HG03175 (cell line): ENCODE results near the gene TNS1.

ENCODE experiments used
- ATAC-seq: cut with Tn5 transposase; IDR thresholded peaks from one replicate; pipeline ENCODE4 v1.9.1; 2021; ENCODE audit warnings: mild to moderate bottlenecking, moderate library complexity; ENCODE audit not compliant: unreplicated experiment

The TNS1 gene

DNA sequence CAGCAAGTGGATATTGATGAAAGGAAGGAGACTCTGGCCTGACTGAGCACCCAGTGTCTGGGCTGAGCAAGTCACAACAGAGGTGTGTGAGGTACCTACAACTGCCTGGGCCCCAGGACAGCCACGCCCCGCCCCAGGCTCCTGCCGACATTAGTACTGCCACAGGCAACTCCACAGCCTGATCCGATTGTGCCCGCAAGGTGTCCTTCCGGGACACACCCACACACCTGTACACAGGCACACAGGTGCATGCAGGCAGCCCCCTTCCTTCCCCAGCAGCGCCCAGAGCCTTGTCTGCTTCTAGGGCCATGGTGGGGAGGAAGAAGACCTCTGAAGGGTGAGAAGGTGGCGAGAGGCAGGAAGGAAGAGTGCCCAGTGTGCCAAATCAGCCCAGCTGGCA, 83.6 kb downstream of the TNS1 start:
- no peak for ATAC-seq

DNA sequence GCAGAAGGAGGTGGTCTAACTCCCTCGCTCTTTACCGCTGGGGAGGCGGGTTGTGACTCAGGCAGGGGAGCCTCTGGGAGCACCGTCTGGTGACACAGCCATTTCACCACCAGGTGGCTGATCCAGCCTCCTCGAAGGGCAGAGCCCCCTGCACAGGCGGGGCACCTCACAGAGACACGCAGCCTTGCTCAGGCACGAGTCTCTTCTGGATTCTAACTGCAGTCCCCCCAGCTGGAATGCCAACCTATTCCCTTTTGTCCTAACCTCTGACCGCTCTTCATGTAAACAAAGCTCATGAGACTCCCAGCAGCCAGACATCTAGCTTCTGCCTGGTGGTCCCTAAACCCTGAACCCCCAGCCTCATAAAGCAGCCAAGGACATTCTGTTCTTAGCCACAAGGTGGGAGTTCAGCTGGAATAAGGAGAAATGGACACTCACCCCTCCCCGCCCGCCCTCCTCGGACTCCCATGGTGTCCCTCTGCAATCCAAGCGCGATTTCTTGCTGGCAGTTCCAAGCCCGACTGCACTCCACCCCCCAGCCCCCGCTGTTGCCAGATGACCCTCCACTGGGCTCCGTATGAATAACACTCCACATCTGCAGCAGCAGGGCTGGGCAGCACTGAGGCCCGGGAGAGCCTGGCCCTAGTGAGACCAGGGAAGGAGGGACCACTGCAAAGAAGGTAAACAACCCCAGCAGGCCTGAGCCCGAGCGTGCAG, 84.3 kb downstream of the TNS1 start:
- ATAC-seq: no peak

DNA sequence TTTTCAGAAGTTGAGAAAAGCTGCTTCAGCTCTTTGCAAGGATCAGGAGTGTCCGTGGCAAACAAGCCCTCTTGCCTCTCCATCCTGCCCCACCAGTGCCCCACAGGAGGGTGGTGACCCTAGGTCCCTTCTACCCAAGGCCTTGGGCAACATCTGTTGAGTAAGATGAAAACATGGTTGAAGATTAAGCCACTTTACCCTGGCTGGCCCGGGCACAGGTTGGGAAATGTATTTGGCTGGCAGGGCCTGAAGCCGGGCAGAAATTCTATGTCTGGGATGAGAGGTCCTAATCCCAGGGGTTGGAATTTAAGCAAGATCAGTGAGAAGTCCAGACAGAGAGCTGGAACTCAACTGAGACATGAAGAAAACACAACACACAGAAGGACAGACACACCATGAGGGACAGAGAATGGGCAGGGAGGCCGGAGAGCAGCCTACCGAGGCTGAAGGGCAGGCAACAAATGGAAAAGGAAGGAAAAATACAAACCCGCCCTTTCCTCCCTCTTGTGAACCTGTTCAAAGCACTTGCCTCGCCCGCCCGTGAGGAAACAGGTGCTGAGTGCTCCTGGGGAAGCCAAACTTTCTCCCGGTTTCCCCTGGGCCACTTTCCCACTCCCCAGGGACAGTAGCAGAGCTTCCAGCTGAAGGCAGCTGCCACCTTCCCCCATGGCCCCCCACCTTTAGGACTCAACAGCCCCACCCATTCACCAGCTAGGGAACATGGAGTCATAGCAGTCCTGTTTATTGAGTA, 86.1 kb downstream of the TNS1 start:
- ATAC-seq: no peak

DNA sequence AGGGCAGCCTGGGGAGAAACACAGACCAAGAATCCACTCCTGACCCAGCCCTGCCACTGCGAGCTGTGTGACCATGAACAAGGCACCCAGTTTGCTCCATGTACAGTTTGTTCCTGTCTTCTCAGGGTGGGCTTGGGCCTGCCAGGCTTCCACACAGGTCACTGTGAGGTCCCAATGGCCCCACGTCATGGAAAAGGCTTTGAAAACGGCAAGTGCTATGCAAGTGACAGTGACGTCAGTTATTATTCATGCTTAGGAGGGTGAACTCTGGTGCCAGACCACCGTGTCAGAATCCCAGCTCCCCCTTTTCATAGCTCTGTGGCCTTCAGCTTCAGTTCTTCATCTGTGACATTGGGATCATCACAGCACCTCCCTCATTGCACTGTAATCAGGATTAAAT, 87.1 kb downstream of the TNS1 start:
- ATAC-seq: no peak

DNA sequence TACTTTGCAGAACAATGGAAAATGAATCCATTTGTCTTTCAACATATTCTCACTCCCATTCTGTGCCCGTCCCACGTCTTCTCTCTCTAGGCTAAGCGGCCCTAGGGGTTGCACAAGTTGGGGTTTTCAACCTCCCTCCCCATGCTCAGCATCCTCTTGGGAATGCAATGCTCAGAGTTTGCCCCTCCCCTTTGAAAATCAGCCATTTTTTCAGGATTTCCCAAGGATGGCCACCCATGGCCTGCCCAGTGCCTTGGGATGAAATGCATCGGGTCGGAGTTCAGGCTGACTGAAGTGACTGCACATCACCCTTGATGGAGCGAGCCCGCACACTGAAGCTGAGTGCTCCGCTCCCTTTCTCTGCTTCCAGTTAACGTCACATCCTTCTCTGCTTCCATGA, 87.9 kb downstream of the TNS1 start:
- ATAC-seq: no peak

DNA sequence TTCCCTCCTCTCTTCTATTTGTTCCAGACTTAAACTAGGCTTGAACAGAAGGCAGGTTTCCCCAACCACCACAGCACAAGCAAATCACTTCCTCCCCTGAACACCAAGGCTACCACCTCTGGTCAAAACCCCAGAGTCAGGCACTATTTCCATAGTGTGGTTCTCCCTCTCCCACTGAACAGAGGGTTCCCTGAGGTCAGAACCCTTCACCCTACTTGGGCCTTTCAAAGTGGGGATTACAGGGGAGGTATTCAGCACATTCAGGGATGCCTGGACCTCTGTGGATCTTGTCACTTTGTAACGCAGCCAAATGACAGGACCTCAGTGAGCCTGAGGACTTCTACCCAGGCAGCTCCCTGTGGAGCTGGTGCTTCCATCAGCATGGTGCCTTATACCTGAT, 88.7 kb downstream of the TNS1 start:
- no peak for ATAC-seq

DNA sequence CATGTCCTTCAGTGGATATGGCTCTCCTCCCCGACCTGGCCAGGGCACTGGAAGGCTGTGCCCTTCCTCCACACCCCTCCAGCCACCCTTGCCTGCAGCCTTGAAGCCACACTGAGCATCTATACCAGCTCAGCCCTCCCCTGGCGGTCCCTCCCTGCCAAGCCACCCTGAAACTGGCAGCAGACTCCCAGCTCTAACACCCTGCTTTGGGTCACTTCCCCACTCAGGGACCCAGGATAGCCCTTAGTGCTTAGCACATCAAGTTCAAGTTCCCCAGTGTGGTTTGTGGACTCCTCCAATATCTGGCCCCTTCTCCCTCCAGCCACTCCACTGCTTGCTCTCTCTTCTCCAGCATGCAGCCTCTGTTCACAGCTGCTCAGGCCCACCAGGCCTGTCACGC, 89.4 kb downstream of the TNS1 start:
- ATAC-seq: no peak

DNA sequence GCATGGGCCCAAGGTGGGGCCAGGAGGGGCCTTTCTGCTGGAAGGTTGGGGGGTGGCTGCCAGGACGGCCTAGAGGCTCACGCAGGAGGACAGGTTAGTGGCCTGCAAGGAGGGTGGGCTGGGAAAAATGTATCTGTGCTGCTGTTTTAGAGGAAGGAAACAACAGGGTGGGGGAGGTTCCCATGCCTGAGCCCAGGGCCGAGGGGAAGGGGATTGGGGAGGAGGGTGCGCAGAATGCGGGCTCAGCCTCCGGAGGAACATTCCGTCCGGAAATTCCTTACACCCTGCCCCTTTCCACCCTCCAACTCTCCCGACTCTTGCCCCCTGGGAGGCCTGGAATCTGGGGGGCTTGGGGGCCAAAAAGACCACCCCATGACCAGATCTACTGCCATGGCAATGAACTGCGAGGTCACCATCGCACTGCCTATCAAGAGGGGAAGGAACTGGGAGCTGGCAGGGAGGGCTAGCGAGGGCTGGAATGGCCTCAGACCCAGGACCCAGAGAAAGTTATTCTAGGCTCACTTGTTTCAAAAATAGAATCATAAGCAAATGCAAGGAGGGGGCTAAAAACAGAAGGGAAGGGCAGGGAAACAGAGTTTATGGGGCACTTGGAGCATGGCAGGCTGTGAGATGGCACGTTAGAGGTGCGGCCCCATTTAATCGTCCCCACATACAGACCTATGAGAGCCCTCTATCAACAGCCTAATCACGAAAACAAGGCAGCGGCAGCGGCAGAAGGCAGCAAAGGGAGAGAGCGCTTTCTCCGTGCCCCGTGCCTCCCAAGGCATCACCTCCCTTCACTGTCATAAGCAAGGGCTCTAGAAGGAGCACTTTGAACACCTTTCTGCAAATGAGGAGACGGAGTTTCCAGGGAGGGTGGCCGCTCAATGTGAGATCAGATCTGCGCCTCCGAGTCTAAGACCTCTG, 90.4 kb downstream of the TNS1 start:
- no peak for ATAC-seq

DNA sequence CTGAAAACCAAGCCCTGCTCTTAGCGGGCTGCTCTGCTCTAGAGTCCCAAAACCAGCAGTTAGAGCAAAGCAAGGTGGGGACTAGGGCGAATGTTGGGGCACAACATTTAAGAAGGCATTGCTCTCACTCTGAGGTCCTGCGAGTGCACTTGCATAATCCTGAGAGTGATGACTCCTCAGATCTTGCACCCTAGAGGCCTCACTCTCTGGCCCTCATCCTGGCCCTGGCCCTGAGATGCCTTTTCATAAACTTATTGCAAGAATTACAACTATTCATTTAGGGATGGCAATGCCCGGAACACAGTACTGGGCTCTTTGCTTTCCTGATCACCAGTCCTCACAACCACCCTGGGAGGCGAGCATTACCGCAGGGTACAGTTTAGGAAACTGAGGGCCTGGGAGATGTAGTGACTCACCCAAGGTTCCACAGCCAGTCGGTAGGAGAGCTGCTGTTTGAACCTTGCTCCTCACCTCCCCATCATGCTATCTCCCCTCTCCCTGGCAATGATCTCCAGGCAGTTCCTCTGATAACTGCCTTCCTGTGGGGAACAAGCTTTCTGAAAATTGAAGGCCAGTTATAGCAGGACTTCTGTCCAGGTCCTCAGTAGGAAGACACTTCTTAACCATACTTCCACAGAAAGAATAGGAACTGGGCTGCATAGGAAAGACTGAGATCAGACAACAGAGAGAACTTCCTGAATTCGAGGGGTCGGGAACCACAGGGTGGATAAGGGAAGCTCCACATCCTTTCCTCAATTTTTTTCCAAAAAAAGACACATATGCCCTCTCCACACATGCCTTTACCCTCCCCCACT, 91.3 kb downstream of the TNS1 start:
- ATAC-seq: no peak

DNA sequence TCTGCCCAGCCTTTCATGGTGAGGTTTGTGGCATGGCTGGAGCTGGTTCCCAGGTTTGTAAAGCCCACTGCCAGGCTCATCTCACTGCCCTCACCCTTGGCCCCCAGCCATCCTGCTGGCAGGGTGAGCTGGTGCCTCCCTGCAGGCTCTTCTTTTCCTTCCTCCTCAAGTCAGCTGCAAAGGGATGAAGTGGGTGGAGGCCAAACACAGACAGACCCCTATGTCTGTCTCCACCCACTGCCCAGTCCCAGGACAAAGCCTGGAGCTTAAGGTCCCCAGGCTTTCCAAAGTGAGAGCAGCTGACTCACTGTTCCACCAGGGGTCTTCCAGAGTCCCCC, 92.0 kb downstream of the TNS1 start:
- ATAC-seq: no peak

DNA sequence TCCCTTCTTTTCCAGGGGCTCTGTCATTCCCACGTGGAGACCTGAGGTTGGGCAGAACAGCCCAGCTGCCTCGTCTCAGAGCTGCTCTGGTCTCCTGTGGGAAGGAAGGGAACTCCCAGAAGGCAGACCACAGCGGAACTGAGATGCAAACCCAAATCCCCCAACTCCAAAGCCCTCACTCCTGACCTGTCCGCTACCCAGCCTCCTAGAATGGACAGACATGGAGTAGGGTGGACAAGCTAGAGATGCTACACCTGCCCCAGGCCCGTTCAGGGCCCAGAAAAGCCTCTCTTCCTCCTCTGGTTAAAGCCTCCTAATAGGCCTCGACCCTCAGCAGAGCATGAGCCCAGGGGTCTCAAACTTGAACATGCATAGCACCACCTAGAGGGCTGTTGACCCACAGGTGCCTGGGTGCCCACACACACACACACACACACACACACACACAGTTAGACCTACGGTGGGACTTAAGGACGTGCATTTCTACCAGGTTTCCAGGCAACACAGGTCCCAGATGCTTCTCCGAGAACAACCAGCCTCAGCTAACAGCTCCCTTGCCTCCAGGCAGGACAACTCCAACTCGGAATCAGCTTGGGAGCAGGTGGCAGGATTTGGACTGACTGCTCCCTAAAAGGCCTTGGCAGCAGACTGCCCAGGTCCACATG, 93.5 kb downstream of the TNS1 start:
- no peak for ATAC-seq

DNA sequence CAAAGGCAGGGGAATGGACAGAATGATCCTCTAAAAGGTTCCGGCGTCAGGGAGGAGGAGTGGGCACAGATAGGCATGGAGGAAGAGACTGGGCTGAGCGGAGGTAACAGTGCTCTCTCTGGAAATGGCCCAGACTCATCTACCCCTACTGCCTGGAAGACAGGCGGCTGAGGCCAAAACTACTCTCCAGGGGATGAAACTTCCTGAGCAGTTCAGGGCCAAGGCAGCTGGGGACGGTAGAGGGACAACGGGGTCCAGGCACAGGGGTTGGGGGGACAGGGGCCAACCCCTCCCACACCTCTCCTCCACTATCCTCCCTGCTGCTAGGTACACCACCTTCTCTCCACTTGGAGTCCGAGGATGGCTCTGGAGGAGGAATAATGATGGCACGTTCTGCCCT, 94.3 kb downstream of the TNS1 start:
- no peak for ATAC-seq

DNA sequence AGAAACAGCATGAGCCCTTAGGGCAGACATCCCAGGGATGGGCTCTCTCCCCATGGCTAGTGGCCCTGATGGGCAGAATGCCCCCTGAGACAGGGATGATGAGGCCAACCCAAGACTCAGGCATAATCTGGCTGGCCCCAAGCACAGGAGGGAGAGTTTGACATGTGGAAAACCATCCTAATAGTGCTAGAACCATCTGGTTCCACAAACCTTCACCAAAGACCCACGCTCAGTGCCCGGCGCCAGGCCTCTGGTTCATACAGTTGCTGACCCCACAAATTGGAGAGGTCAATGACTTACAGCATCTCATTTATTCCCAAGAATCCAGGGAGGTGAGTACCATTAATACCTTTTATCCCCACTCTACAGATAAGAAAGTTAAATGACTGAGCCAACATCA, 95.5 kb downstream of the TNS1 start:
- no peak for ATAC-seq

DNA sequence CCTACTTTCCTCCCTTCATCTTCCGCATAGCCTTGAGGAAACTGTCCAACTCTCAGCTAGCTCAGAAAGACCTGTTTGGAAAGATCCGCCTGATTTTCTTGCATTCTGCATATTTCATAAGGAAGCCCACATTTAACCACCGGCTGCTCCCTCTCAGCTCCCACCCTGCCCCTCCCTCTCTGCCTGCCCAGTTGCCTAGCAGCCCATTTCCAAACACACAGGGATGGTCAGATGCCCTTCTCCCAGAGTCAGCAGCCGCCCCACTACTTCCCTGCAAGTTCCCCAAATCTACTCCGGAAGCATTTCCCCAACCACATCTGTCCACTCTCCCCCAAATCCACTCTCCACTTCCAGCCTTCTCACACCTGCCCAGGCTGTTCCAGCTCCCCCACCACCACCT, 96.0 kb downstream of the TNS1 start:
- no peak for ATAC-seq

DNA sequence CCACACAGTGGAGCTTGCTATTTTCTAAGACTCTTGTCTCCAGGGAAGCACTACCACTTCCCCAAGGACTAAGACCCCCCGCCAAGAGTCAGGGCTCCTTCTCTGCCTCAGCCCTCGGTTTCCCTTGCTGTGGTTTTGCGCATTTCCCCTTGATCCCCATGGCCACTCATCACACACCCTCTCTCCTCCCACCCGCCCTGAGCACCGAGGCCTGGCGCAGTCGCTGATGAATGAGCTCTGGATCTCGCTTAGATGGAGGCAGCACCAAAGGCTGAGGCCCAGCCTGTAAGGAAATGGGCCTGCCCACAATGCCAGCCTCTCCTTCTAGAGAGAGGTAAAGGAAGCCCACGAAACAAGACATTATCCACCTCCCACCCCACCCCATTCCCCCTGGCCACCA, 96.9 kb downstream of the TNS1 start:
- ATAC-seq: no peak

DNA sequence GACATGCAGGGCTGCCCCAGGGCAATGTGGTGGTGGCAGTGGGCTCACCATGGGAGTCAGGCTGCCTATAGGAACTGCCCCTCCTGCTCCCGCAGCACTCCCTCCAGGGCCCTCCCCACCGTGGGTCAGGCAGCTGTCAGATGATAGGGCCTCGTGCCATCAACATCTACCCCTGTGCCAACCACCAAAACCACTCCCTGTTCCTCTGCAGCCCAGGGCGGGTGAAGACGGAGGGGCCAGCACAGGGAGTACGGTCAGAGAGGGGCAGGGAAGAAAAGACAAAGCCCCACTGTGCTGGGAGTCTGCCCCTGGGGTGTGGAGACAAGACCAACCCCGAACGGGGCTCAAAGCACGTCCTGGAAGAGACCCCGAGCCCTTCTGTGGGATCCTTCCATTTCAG, 97.4 kb downstream of the TNS1 start:
- no peak for ATAC-seq

DNA sequence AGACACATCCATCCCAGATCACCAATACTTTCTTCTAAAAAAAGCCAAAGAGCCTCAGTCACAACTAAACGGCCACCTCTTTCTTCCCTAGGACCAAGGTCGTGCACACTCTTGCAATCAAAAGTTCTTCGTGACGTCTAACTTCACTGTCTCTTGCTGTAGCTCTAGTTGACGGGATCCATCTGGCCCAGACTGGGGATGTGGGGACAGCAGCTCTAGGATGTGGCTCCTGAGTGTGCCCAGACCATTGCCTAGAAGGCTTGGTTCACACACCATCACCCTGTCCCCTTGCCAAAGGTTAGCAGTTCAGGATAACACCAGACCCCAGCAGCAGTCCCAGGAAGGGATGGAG, 98.2 kb downstream of the TNS1 start:
- ATAC-seq: no peak

DNA sequence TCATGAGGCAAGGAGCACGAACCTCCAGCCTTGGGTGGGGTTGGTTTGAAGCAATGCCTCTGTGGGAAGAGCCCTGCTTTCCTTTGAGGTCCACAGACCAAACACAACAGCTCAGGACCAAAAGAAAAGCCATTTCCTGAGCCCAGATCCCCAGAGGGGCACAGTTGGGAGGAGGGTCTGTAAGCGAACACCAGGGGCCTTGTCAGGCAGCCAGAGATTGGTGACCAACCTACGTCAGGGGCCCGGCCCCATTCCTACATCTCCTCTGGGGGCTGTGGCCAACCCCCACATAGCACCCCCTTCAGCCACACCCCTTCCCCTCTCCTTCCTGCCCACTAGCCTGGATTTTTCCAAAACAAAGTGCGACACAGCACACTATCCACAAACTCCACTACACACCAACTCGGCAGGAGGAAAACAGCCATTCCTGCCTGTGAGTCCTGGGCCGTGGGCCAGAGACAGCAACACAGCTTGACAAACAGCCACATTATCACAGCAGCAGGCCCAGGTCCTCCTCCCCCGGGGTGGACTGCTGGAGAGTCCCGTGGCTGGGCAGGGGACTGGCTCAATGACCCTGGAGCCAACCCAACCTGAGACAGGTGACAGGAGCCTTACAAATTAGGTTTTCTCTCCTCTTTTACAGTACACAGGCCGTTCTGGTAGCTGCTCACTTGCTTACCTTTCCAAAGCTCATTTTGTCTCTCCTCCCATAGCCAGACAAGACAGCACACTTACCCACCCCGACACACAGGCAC, 98.8 kb downstream of the TNS1 start:
- no peak for ATAC-seq

DNA sequence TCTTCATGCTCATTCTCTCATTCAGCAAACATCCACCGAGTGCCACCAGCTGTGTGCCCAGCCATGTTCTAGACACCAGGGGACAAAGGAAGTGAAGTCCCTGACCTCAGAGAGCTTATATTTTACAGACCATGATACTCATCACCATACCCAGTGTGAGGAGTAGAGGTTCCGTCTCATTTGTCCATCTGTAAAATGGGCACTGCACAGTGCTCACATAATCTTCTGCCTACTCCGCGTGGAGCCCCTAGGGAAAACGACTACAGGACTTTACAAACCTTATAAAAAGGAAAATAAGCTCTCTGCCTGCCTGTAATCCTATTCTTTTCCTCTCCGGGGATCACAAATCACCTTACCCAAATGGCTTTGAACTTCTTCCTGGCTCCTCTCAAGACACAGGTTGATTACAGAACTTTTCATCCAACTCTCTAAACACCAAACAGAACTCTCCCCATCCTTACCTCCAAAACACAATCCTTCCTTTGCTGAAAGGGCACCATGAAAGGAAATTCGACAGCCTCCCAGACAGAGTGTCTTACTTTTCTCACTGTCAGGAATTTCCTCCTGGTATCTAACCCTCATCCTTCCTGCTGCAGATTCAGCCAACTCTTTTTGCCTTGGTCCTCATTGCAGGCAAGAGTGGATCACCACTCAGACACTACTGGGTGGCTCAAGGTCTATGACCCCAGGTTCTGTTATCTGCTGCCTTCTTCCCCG, 99.5 kb downstream of the TNS1 start:
- no peak for ATAC-seq
